ENCODE results near the gene ZNF507. TPM values are rescaled to one million over a fixed set of nuclear protein-coding genes. Genes with fewer than 3 reads are reported as not detected.
A peak's percentile ranks its signal among the peaks of the same experiment; 100 is the strongest.

The ZNF507 gene
- total and polyA plus RNA-seq, 12 donors = 2.7 to 26.6 (median 17.4) TPM

GRCh38 chr19:32362318-32362691 lies 16.9 kb downstream of the ZNF507 start:
- peaks cover 0 to 91% (median 29%) of the 10 kb centered on the region in 9 donors for H3K36me3 ChIP-seq
- H3K9me3 ChIP-seq = no peaks in the 10 kb centered on the region
- ATAC-seq (no peak), DNase-seq (no peak)
- H3K4me1 ChIP-seq = peaks cover 0 to 30% (median 12%) of the 10 kb centered on the region in 9 donors
- intact Hi-C loops (cut with DNase I) = no loop called here
- peaks cover 0 to 71% (median 0%) of the 10 kb centered on the region in 7 donors for H3K27me3 ChIP-seq
- no peak for TF ChIP-seq CTCF (IDR thresholded peaks at IDR 0.05)
- H3K27ac ChIP-seq = no peak overlapping the region
- WGBS, 2 donors = 89 to 93% methylated on average over 5 of the region's 5 CpGs
- no peak overlapping the region for H3K4me3 ChIP-seq

- Histone ChIP-seq H3K4me1 (peaks cover 0 to 39% (median 18%) of the 10 kb centered on the region in 9 donors), H3K27ac (peak overlapping the region in 6 of 10 donors; percentile 9 to 68 (median 62)), H3K36me3 (peaks cover 0 to 83% (median 27%) of the 10 kb centered on the region in 9 donors), H3K4me3 (no peak overlapping the region), H3K27me3 (peaks cover 0 to 72% (median 0%) of the 10 kb centered on the region in 7 donors), H3K9me3 (no peaks in the 10 kb centered on the region)
- no peak for TF ChIP-seq CTCF (IDR thresholded peaks at IDR 0.05)
- no peak for ATAC-seq
- no peak for DNase-seq
- intact Hi-C loops (cut with DNase I) = no loop called here
- 64 to 83% methylated on average over 3 of the region's 3 CpGs for WGBS, 2 donors
Measured at GRCh38 chr19:32363175-32363574, 17.8 kb downstream of the ZNF507 start.

GRCh38 chr19:32363632-32364031 lies 18.2 kb downstream of the ZNF507 start:
- Histone ChIP-seq H3K27ac (peak overlapping the region in 5 of 10 donors; percentile 40 to 68 (median 68)), H3K36me3 (peaks cover 0 to 79% (median 23%) of the 10 kb centered on the region in 9 donors), H3K4me1 (peaks cover 0 to 43% (median 23%) of the 10 kb centered on the region in 9 donors), H3K9me3 (no peaks in the 10 kb centered on the region), H3K4me3 (no peak overlapping the region), H3K27me3 (peaks cover 0 to 72% (median 0%) of the 10 kb centered on the region in 7 donors)
- no peak for TF ChIP-seq CTCF (IDR thresholded peaks at IDR 0.05)
- DNase-seq (no peak), ATAC-seq (peak in 4 of 8 donors; percentile 21 to 47 (median 28))
- WGBS, 2 donors = 96 to 98% methylated on average over 3 of the region's 3 CpGs
- intact Hi-C loops (cut with DNase I) = no loop called here

- intact Hi-C loops (cut with DNase I) = no loop called here
- no peak for TF ChIP-seq CTCF (IDR thresholded peaks at IDR 0.05)
- no peak for DNase-seq
- Histone ChIP-seq H3K27ac (peak overlapping the region in 5 of 10 donors; percentile 40 to 68 (median 68)), H3K4me1 (peaks cover 0 to 47% (median 23%) of the 10 kb centered on the region in 9 donors), H3K27me3 (peaks cover 0 to 70% (median 0%) of the 10 kb centered on the region in 7 donors), H3K36me3 (peaks cover 0 to 76% (median 21%) of the 10 kb centered on the region in 9 donors), H3K4me3 (no peak overlapping the region), H3K9me3 (no peaks in the 10 kb centered on the region)
- peak in 5 of 8 donors; percentile 51 to 74 (median 73) for ATAC-seq
- 86 to 91% methylated on average over 1 of the region's 1 CpG for WGBS, 2 donors
Measured at GRCh38 chr19:32364040-32364439, 18.6 kb downstream of the ZNF507 start.
